Adrenal gland (tissue), 5 donors: ENCODE measurements around the gene TOX3.

Source experiments
- POLR2A ChIP-seq, 2 donors: fragments of 450-650 bp; IDR thresholded peaks; one replicate each; pipeline ENCODE4 v1.6.1; 2017; ENCODE audit warnings: antibody characterized with exemption in 2 of 2, mild to moderate bottlenecking in 2 of 2, moderate library complexity in 1 of 2
- TF ChIP-seq, protein P1 (sequence below), 6 experiments: fragments of 450-650 bp in 4 of 6; fragments of 200-600 bp in 2 of 6; sonication (generic) in 1 of 6; IDR thresholded peaks; 1 replicate in 5 of 6; 2 replicates in 1 of 6; pipeline versions ENCODE4 v1.5.1 to v1.8.0; 2016 to 2021; ENCODE audit warnings: antibody characterized with exemption in 6 of 6, mild to moderate bottlenecking in 2 of 6, moderate library complexity in 1 of 6
- donor health status: DM: no; HTN: no; CAD: no.

DNA sequence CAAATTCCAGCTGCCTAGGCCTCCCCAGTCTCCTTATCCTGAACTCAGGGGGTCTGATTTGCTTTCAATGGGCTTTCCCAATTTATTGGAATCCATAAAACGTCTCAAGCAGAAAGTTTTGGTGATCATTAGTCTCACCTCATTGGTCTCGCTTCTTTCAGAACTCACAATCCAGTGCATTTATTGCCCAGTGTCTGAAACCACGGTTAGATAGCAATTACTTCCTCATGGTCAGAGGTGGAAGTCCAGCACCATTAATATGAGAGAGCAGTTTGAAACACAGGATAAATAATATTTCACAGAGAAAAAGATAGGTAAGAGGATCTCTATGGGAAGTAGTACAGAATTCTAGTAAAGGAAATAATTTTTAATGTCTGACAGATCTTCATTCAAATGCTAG, 128.7 kb downstream of the TOX3 start:
- TF ChIP-seq, protein P1, sequence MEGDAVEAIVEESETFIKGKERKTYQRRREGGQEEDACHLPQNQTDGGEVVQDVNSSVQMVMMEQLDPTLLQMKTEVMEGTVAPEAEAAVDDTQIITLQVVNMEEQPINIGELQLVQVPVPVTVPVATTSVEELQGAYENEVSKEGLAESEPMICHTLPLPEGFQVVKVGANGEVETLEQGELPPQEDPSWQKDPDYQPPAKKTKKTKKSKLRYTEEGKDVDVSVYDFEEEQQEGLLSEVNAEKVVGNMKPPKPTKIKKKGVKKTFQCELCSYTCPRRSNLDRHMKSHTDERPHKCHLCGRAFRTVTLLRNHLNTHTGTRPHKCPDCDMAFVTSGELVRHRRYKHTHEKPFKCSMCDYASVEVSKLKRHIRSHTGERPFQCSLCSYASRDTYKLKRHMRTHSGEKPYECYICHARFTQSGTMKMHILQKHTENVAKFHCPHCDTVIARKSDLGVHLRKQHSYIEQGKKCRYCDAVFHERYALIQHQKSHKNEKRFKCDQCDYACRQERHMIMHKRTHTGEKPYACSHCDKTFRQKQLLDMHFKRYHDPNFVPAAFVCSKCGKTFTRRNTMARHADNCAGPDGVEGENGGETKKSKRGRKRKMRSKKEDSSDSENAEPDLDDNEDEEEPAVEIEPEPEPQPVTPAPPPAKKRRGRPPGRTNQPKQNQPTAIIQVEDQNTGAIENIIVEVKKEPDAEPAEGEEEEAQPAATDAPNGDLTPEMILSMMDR (IDR thresholded peaks at IDR 0.05) = no peak
- TF ChIP-seq POLR2A (IDR thresholded peaks at IDR 0.05) = no peak
